Right ventricle myocardium superior (tissue), 1 donor: ENCODE measurements around the gene COBL. TPM values are rescaled to one million over a fixed set of nuclear protein-coding genes. Genes with fewer than 3 reads are reported as not detected.
A peak's percentile ranks its signal among the peaks of the same experiment; 100 is the strongest.

ENCODE experiments used
- ATAC-seq: fragments of 200-7000 bp; cut with Tn5 transposase; one replicate; pipeline ENCODE4 v1.9.1; 2020; ENCODE audit warnings: mild to moderate bottlenecking; ENCODE audit not compliant: poor library complexity
- DNase-seq: peaks from one replicate; pipeline ENCODE4 v3.0.0-alpha.2; 2020
- intact Hi-C: fragments of 100-400 bp; cut with DNase I; formaldehyde crosslinking; loops from one replicate; pipeline ENCODE4 v1.11.2; 2022
- long read RNA-seq: library from polyadenylated mRNA; unstranded; transcript quantifications from one replicate; pipeline ENCODE4 v2.0.0, GENCODE V29; 2021
- total RNA-seq: library from RNA; stranded (reverse); fragmentation: NEBNext Ultra II Directional; extraction: Animal tissue kit (Norgen Biotek cat#: 25700); gene quantifications from one replicate; pipeline ENCODE4 v1.2.1, GENCODE V29; 2021
- donor health status: DM: no; HTN: yes; CAD: no; lungs with severe emphysema.

Gene COBL
- total RNA-seq = 76.5 TPM
- long read RNA-seq, transcript COBL-205 (8 exons, 3,785 nt) = major isoform, 155 of 380 reads
- long read RNA-seq, transcript COBL-210 (9 exons, 1,941 nt) = minor isoform, 151 of 380 reads
- long read RNA-seq, partial matches to known transcripts = 36 of 380 reads
- long read RNA-seq, other reads (novel, unspliced or antisense) = 34 of 380 reads

GRCh38 chr7:51316666-51317581, at the start of gene COBL:
Gene COBL (minus strand): TSS chr7:51316809. CDS start chr7:51316633, 176 bp downstream.
- ATAC-seq (peak; percentile 71), DNase-seq (peak; percentile 51)
- intact Hi-C loops = no loop called here

- intact Hi-C loops = loop anchor here (5.0 kb wide), 1 partner anchor 204 kb away; no protein-coding TSS in a partner anchor
- no peak for DNase-seq
- no peak for ATAC-seq
Observed at GRCh38 chr7:51366172-51366728, 49.6 kb upstream of the COBL start.

- no peak for DNase-seq
- intact Hi-C loops = loop anchor here (10.0 kb wide), 1 partner anchor 103 kb away; no protein-coding TSS in a partner anchor
- peak; percentile 30 for ATAC-seq
Observed at GRCh38 chr7:51357821-51358220, 41.2 kb upstream of the COBL start.

GRCh38 chr7:51356849-51357516, 40.4 kb upstream of the COBL start:
- DNase-seq (no peak), ATAC-seq (peak; percentile 84)
- intact Hi-C loops = loop anchor here (10.0 kb wide), 1 partner anchor 102 kb away; no protein-coding TSS in a partner anchor

- intact Hi-C loops = loop anchor here (2.0 to 10.0 kb wide), 2 partner anchors 100 to 172 kb away; no protein-coding TSS in a partner anchor
- no peak for DNase-seq
- ATAC-seq = no peak
Observed at GRCh38 chr7:51354897-51355296, 38.3 kb upstream of the COBL start.

GRCh38 chr7:51354434-51354833, 37.8 kb upstream of the COBL start:
- DNase-seq (no peak), ATAC-seq (no peak)
- intact Hi-C loops = loop anchor here (2.0 to 10.0 kb wide), 2 partner anchors 100 to 172 kb away; no protein-coding TSS in a partner anchor

GRCh38 chr7:51352174-51353100, 35.8 kb upstream of the COBL start:
- DNase-seq (no peak), ATAC-seq (no peak)
- intact Hi-C loops = loop anchor here (10.0 kb wide), 1 partner anchor 98 kb away; no protein-coding TSS in a partner anchor

GRCh38 chr7:51351661-51352060, 35.1 kb upstream of the COBL start:
- no peak for ATAC-seq
- intact Hi-C loops = loop anchor here (10.0 kb wide), 1 partner anchor 97 kb away; no protein-coding TSS in a partner anchor
- DNase-seq = no peak

GRCh38 chr7:51350546-51350896, 33.9 kb upstream of the COBL start:
- ATAC-seq = no peak
- intact Hi-C loops = loop anchor here (10.0 kb wide), 1 partner anchor 96 kb away; no protein-coding TSS in a partner anchor
- no peak for DNase-seq

- ATAC-seq (peak; percentile 88), DNase-seq (no peak)
- intact Hi-C loops = loop anchor here (10.0 kb wide), 1 partner anchor 95 kb away; no protein-coding TSS in a partner anchor
Observed at GRCh38 chr7:51349820-51350545, 33.4 kb upstream of the COBL start.

- no peak for ATAC-seq
- intact Hi-C loops = no loop called here
- no peak for DNase-seq
Observed at GRCh38 chr7:51346126-51346525, 29.5 kb upstream of the COBL start.

- ATAC-seq = peak; percentile 56
- intact Hi-C loops = no loop called here
Observed at GRCh38 chr7:51344406-51345138, 28.0 kb upstream of the COBL start.

GRCh38 chr7:51340936-51341335, 24.3 kb upstream of the COBL start:
- intact Hi-C loops = no loop called here
- no peak for ATAC-seq
- no peak for DNase-seq

More at GRCh38 chr7:51344406-51345138, 28.0 kb upstream of the COBL start:
- no peak for DNase-seq

GRCh38 chr7:51340029-51340838, 23.6 kb upstream of the COBL start:
- intact Hi-C loops = no loop called here
- DNase-seq (no peak), ATAC-seq (no peak)

GRCh38 chr7:51335057-51335456, 18.4 kb upstream of the COBL start:
- no peak for DNase-seq
- intact Hi-C loops = no loop called here
- ATAC-seq = no peak
